Astrocyte of the spinal cord (primary cell): Measurements from ENCODE around the gene KLHL29.

Experiments
- DNase-seq: peaks from one replicate; pipeline ENCODE4 v3.0.0; 2011; ENCODE audit warnings: low read depth, low spot score
- H3K4me3 ChIP-seq: 2 replicates; pipeline ENCODE4 v1.5.1; 2011; ENCODE audit warnings: low read depth, mild to moderate bottlenecking, low read length, moderate library complexity
- in situ Hi-C: cut with HindIII; loops from 2 replicates; pipeline ENCODE4 v1.10.0; 2017; ENCODE audit warnings: low sequenced_read_pairs
- TF ChIP-seq, protein P1 (sequence below): IDR thresholded peaks from 2 replicates; pipeline ENCODE4 v1.5.1; 2012; ENCODE audit warnings: low read depth, mild to moderate bottlenecking, low read length, inconsistent platforms

Gene KLHL29

DNA sequence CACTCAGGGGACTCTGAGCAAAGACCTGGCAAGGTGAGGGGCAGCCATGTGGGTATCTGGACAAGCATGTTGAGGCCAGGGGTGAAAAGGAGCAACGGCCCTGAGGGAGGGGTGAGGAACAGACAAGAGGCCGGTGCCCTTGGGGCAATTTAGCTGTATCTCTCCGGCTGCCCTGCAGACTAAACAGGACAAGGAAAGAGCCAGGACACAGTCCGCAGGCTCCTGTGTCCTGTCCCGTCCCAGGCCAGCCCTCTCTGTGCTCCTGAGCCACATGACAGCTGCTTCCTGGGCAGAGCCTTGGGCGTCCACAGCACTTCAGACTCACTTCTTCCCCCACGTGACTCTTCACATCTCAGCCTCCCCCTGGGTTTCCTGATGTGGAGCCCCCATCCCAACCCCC is 206.1 kb downstream of the KLHL29 start:
- DNase-seq = no peak
- no peak overlapping the region for H3K4me3 ChIP-seq
- in situ Hi-C loops = no loop called here

DNA sequence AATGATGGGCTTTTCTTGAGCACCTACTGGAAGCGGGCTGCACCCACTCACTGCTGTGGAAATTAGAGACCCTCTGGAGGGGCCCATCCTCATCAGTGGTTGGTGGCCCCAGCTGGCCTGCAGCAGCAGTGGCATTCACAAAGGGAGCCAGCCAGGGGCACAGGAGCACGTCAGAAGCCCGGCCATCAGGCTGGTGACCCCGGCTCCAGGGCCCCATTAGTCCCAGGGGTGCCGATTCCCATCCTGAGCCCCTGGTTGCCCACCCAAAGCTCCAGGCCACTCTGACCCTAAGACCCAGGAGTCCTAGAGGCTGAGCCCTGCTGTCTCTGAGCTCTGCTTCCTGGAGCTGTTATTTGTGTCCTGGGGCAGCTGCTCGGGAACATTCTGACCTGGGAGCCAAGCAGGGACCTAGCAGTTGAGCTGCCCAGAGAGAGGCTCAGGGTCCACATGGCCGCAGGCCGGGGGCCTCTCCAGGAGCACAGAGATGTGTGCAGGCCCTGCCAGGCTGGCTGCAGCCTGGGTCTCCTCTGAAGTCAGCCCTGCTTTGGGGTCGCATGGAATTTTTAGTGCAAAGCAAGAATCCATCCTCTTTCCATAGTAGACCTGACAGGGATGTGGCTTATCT is 207.2 kb downstream of the KLHL29 start:
- H3K4me3 ChIP-seq = no peak overlapping the region
- TF ChIP-seq, protein P1, sequence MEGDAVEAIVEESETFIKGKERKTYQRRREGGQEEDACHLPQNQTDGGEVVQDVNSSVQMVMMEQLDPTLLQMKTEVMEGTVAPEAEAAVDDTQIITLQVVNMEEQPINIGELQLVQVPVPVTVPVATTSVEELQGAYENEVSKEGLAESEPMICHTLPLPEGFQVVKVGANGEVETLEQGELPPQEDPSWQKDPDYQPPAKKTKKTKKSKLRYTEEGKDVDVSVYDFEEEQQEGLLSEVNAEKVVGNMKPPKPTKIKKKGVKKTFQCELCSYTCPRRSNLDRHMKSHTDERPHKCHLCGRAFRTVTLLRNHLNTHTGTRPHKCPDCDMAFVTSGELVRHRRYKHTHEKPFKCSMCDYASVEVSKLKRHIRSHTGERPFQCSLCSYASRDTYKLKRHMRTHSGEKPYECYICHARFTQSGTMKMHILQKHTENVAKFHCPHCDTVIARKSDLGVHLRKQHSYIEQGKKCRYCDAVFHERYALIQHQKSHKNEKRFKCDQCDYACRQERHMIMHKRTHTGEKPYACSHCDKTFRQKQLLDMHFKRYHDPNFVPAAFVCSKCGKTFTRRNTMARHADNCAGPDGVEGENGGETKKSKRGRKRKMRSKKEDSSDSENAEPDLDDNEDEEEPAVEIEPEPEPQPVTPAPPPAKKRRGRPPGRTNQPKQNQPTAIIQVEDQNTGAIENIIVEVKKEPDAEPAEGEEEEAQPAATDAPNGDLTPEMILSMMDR = no peak
- in situ Hi-C loops = no loop called here
- no peak for DNase-seq

More for the DNA sequence above, 206.1 kb downstream of the KLHL29 start:
- TF ChIP-seq, protein P1 = no peak

DNA sequence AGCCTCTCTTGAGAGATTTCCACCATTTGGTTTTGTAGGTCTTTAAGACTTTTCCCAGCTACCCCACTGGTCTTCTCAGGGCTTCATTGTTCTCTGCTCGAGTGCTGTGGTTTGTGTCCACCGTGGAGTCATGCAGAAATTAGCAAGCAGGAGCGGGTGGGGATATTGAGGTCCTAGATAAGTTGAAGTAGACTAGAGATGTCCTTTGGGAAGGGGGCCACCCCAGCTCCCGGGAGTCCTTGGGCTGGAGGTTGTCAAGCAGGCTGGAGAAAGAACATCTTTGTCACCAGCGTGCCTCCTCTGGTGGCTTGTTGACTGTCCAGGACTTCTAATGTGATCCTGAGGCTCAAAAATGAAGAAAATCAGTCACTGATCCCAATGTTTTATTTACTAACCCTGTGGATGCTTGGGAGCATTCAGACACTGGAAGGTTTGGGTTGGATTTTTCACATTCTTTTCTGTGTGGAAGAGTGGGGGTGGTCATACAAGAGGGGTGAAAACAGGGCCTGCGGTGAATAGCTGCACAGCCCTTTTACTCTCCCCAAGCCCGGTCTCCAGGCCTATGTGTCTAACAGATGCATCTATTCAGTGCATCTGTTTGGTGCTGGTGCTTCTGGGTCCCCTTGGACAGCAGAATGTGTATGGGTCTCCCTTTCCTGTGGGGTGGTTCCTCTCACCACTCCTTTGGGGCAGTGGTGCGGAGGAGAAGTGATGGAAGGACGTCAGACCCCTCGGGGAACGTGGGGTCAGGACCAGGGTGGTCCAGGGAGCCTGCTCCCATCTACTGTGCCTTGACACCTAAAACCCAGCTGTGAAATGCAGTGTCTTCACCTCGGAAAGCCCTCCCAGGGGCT is 208.1 kb downstream of the KLHL29 start:
- DNase-seq = no peak
- in situ Hi-C loops = no loop called here
- no peak overlapping the region for H3K4me3 ChIP-seq
- TF ChIP-seq, protein P1 = no peak

DNA sequence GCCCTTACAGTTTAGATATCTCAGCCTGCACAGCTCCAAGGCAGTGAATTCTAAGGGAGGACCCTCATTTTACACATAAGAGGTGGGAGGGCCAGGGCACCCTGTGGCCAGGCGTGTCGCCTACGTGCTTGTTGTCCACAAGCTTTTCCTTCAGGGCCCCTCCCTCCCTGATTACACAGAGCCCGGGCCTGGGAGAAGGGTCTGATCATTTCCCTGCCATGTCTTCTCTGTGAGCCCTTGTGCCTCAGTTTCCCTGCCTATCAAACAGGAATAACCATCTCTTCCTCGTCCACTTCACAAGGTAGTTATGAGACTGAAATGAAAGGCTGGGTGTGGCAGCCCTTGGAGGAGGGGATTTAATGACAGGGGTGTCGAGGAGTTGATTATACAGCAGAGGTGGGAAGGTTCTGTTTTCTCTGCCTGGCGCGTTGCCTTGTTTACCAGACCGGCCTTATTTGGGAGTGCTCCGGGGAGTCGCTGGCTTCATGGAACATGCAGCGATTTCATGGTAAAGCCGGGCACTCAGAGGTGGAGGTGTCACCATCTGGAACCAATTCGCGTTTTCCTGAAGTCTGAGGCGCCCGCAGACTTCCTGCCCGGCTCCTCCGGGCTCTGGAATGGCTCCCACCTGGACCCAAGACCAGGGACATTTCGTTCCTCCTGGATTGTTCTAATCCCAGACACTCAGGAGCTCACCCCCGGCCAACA is 208.9 kb downstream of the KLHL29 start:
- H3K4me3 ChIP-seq = no peak overlapping the region
- no peak for DNase-seq
- TF ChIP-seq, protein P1 = no peak
- in situ Hi-C loops = no loop called here

DNA sequence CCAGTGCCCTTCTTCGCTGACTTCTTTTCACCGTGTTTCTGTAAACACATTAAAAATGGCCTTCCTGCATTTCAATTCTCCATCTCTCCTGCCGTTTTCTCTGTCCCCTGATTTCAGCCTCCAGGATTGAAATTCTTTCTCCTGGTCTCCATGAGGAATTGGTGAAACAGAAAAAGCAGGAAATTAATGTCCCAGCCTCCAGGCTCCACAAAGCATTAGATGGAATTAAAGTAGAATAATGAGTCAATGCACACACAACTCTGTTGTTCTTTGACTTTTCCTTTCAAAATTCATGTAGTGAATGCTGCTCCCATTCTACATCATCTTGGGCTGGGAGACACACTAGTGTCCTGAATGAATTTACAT is 209.5 kb downstream of the KLHL29 start:
- no peak for DNase-seq
- in situ Hi-C loops = no loop called here
- no peak overlapping the region for H3K4me3 ChIP-seq
- TF ChIP-seq, protein P1 = no peak

DNA sequence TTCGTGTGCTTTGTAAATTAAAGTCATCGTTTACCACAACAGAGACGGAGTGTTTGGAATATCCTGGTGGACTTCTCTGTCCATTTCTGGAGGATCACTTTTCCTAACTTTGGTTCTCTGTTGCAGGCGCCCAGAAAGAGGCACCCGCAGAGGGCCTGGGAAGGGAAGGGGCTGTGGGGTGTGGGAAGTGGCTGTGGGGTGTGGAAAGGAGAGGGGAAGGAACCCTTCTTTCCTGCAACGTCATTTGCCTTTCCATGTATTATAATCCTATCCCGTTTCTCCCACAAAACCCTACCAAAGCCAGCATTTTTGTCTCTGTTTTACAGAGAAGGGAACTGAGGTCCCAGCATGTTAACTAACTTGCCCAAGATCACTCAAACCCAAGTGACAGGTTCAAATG is 210.0 kb downstream of the KLHL29 start:
- TF ChIP-seq, protein P1 = no peak
- no peak overlapping the region for H3K4me3 ChIP-seq
- DNase-seq = no peak
- in situ Hi-C loops = no loop called here
